Measurements from ENCODE around the gene FAM135A.
"Not testable (repeated sequence)": the region's sequence is repeated elsewhere in the genome, so short reads cannot be mapped to it uniquely, and the experiment has no call there.

The FAM135A gene

GRCh38 chr6:70599187-70599586, 185.9 kb downstream of the FAM135A start:
- TF ChIP-seq CTCF (IDR thresholded peaks at IDR 0.05; ENCODE audit: low read depth, low read length), result no peak
- TF ChIP-seq POLR2A (IDR thresholded peaks at IDR 0.05; ENCODE audit: extremely low read depth, insufficient read length), result no peak
- TF ChIP-seq MYC (IDR thresholded peaks at IDR 0.05; ENCODE audit: low read depth, low read length), result no peak
- no peak for TF ChIP-seq MAX (IDR thresholded peaks at IDR 0.05; ENCODE audit: low read depth, low read length)
- DNase-seq (ENCODE audit: low read depth), result no peak
- H3K4me3 ChIP-seq (ENCODE audit: low read depth, low read length), result no peak overlapping the region

GRCh38 chr6:70601014-70601413, 187.7 kb downstream of the FAM135A start:
- DNase-seq (ENCODE audit: low read depth), result no peak
- no peak overlapping the region for H3K4me3 ChIP-seq (ENCODE audit: low read depth, low read length)
- no peak for TF ChIP-seq POLR2A (IDR thresholded peaks at IDR 0.05; ENCODE audit: extremely low read depth, insufficient read length)
- no peak for TF ChIP-seq MYC (IDR thresholded peaks at IDR 0.05; ENCODE audit: low read depth, low read length)

- TF ChIP-seq MYC (IDR thresholded peaks at IDR 0.05; ENCODE audit: low read depth, low read length), result no peak
- TF ChIP-seq POLR2A (IDR thresholded peaks at IDR 0.05; ENCODE audit: extremely low read depth, insufficient read length), result no peak
- no peak for TF ChIP-seq MAX (IDR thresholded peaks at IDR 0.05; ENCODE audit: low read depth, low read length)
- no peak for TF ChIP-seq CTCF (IDR thresholded peaks at IDR 0.05; ENCODE audit: low read depth, low read length)
- no peak overlapping the region for H3K4me3 ChIP-seq (ENCODE audit: low read depth, low read length)
- no peak for DNase-seq (ENCODE audit: low read depth)
Observed at GRCh38 chr6:70604254-70604653, 190.9 kb downstream of the FAM135A start.

- not testable (repeated sequence) for DNase-seq (ENCODE audit: low read depth); H3K4me3 ChIP-seq (ENCODE audit: low read depth, low read length)
Observed at GRCh38 chr6:70607371-70607770, 194.1 kb downstream of the FAM135A start.

- not testable (repeated sequence) for H3K4me3 ChIP-seq (ENCODE audit: low read depth, low read length); DNase-seq (ENCODE audit: low read depth)
Observed at GRCh38 chr6:70609181-70609580, 195.9 kb downstream of the FAM135A start.

Measured in NB4 (cell line).